ENCODE data around the gene ALCAM.

The ALCAM gene

GRCh38 chr3:105355408-105356061, 11.2 kb upstream of the ALCAM start:
- no peak overlapping the region for H3K4me3 ChIP-seq (ENCODE audit: low read depth, low read length)

DNA sequence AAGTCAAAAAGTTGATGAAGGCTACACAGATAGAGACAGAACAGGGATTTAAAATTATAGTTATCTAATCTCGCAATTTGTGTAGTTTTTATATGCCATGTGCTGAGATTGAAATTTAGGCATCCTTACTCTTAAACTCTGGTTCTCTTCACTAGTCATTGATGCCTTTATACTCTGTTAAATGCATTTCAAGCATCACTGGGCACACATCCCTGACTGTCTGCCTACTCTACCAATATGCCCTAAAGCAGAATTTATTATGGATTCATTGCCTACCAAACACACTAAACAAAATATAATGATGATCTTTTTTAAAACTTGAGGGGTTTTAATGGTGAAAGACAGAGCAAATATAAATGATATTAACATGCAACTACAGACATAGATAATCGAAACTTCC, 10.3 kb upstream of the ALCAM start:
- H3K4me3 ChIP-seq (ENCODE audit: low read depth, low read length) = no peak overlapping the region

GRCh38 chr3:105356988-105357387, 9.7 kb upstream of the ALCAM start:
- H3K4me3 ChIP-seq (ENCODE audit: low read depth, low read length) = no peak overlapping the region

- H3K4me3 ChIP-seq (ENCODE audit: low read depth, low read length) = no peak overlapping the region
Observed at GRCh38 chr3:105359098-105359762, 7.5 kb upstream of the ALCAM start.

DNA sequence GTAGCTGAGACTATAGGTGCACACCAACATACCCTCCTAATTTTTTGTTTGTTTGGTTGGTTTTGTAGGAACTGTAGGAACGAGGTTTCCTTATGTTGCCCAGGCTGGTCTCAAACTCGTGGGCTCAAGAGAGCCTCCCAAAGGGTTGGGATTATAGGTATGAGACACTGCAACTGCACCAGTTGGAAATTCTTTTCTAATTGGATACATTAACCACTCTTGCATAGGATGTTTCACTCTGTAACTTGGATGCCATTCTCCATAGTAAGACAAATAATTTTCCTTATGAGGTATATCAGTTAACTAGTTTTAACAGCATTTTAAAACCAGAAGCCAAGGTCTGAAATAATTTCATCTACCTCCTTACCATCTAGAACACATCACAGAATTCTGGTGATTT, 6.7 kb upstream of the ALCAM start:
- no peak overlapping the region for H3K4me3 ChIP-seq (ENCODE audit: low read depth, low read length)

DNA sequence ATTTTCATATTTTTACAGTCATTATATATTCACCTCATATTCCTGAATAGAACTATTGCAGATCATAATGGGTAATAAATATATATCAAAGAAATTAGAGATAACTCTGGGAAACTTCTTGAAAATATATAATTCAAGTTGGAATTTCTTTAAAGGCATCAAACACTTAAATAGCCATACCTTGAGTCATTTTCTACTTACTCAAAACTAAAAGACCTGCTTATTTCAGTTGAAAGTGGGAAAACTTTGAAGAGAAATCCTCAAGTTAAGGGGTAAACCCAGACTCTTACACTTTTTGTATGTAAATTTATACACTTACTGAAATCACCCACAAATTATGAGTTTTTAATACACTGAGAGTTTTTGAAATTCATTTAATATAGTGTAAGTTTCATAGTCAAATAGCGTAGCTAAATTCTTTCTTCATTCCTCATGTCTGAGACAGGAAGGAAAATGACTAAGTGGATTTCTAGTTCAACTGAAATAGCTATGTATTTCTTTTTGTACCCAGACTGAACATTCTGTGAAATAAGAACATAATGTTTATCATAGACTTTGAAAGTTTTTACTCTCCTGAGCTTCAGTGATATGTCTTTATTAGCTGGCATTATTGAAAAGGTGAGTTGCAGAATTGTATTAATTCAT, 4.6 kb upstream of the ALCAM start:
- H3K4me3 ChIP-seq (ENCODE audit: low read depth, low read length) = no peak overlapping the region

DNA sequence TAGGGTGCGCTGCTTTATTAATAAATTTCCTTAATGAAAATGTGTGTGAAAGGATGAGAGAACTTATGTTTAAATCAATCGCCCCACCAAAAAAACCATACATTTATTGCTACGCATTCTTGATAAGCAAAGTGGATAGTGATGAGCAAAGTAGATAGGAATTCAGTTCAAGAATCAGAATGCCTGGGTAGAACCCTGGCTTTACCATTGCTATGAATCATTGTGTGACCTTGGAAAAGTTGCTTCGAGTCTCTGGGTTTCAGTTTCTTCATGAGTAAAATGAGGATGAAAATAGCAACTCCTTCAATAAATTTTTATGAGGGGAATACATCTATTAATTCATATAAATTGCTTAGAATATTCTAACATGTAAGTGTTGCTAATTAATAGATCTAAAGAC, 2.6 kb upstream of the ALCAM start:
- H3K4me3 ChIP-seq (ENCODE audit: low read depth, low read length) = no peak overlapping the region

- H3K4me3 ChIP-seq (ENCODE audit: low read depth, low read length) = no peak overlapping the region
Observed at GRCh38 chr3:105365081-105365390, 1.7 kb upstream of the ALCAM start.

DNA sequence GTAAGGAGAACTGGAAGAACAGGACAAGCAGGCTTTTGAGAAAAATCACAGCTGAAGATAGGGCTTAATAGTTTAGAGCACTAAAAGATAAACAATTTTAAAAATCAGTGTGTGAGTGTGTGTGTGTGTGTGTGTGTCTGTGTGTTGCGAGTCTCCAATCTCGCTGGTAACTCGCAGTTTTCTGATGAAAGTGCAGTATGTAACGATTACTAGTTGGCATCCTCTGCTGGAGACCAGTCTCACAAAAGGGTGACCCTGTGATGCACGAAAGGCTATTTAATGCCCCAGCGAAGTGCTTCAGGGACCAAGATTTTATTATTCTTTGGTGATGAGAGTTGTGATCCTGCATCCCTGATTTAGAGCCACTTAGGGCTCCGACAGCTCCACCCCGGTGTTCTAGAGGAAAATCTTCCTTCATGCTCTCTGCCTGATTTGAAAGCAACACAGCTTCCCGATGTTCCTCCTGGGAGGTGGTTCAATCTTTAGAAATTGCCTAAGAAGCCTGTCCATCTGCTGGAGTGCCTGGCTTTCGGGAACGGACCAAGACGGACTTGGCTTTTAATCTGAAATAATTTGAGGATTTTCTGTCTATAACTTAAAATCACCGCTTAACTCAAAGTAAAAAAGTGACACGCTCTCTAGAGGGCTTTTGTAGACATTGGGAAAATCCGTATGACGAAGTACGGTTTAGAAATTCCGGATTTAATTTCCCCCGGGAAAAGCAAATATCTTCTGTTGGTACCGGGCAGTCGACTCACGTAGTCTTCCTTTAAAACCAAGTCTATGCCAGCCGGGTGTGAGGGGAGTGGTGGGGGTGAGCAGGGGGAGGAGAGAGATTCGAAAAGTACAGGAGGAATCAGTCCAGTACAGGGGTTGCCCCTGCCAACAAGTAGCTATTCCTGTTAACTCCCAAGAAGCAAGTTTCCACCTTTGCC, 1.1 kb upstream of the ALCAM start:
- peak overlapping the region; percentile 48 for H3K4me3 ChIP-seq (ENCODE audit: low read depth, low read length)

- peak overlapping the region; percentile 76 for H3K4me3 ChIP-seq (ENCODE audit: low read depth, low read length)
Observed at GRCh38 chr3:105367063-105367405, 325 bp downstream of the ALCAM start.

GRCh38 chr3:105367406-105368213, 901 bp downstream of the ALCAM start:
- H3K4me3 ChIP-seq (ENCODE audit: low read depth, low read length) = peak overlapping the region; percentile 76

DNA sequence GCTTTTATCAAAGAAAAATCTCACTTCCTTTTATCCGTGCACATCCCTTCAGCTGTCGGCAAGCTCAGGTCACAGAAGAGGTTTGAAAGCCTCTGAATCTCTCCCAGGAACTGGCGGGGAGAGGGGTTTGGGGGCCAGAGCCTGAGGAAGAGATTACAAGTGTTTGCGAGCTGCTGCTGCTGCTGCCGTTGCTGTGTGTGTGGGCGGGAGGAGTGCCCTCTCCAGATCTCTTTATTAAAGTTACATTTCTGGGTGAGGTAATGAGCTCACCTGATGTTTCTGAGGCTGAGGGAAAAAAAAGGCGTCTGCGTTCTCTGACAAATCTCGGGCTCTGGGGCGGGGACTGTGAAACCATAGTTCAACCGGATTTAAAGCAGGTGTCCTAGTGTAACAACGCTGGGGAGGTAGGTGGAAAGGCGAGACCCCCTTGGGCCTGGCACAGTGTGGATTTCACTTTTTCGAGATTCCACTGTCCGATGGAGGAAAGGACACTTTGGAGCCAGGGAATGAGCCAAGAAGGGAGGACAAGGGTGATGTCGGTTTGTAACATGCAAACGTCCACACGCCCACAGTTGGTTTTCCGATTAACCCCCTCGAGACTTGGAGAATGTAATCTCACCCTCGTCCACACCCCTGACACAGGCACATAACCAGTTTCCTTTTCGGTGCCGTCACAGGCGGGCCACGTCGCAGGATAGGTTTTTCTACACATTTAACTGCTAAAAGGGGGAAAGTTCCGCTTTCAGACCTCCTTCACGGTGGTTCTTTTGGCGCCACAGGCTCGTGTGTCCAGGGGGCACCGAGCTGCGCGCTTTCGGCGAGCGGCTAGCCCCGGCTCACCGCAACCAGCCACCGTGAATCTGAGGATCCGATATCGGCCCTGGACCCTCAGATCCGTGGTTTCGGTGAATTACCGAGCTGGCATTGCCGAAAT, 2.1 kb downstream of the ALCAM start:
- peak overlapping the region; percentile 76 for H3K4me3 ChIP-seq (ENCODE audit: low read depth, low read length)

DNA sequence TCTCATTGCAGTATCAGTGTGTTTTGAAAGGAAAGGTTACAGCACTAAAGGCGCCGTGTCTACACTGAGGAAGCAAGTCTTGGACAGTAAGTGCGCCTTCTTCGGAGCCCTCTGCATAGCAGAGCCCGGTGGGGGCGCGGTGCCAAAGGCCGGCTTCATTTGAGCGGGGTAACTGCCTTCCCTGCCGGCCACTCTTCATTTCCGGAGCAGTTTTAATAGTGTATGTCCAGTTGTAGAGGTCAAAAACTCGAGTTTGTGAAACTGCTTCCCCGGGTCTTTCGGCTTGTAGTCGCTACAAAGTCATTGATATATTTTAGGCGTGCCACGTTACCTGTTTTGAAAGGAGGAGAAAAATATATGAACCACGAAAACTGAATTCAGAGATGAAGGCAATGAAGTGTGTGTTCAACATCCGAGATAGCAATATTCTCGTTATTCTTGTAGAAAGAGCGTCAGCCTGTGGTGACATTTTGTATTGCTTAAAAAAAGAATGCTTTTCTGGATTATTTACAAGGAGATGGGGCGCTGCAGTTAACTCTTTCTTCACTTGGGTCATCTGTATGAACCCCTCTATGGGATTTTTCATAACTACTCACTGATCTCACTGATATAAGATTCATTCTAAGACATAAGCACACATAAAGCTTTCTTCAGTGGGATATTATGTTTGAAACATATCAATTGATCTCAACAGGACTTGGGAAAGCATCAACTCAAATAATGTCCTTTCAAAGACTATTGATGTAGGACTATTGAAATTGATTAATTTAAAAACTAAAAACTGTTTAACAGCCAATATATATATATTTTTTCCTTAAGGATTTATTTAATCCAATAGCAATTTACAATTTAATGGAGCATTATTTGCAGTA, 3.0 kb downstream of the ALCAM start:
- peak overlapping the region; percentile 76 for H3K4me3 ChIP-seq (ENCODE audit: low read depth, low read length)

- H3K4me3 ChIP-seq (ENCODE audit: low read depth, low read length) = no peak overlapping the region
Observed at GRCh38 chr3:105373383-105373782, 6.7 kb downstream of the ALCAM start.

GRCh38 chr3:105375750-105376511, 9.2 kb downstream of the ALCAM start:
- no peak overlapping the region for H3K4me3 ChIP-seq (ENCODE audit: low read depth, low read length)

DNA sequence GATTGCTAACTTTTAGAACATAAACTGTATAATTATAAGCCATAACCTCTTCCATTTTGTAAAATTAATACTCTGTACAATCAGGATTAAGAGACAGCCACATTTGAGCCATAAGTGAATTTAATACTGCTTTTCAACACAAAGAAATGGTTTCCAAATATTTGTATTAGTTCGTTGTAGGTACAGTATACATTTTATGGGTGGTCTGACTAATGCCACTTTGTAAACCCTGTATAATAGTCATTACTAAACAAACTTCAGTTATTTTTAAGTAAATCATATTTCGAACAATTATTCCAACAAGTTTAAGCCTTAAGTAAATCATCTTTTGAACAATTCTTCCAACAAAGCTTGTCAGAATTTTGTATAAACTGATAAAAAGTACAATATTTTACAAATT, 11.0 kb downstream of the ALCAM start:
- no peak overlapping the region for H3K4me3 ChIP-seq (ENCODE audit: low read depth, low read length)

DNA sequence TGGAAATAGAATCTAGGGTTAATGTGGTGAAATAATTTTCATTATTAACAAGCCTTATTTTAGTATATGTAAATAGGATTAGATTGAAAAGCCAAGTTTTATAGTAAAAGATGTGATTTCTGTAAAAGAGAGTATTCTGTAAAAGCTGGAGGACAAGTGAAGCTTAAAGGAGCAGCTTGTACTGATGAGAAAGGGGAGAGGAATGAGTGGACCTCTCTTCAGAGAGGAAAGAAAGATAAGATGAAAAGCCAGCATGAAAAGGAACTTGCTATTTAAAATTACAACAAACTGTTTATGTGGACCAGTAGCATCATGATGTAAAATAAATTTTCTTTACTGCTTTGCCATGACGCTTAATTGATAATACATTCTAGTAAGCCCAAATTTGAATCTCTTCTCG, 18.5 kb downstream of the ALCAM start:
- H3K4me3 ChIP-seq (ENCODE audit: low read depth, low read length) = no peak overlapping the region
